ENCODE data around the gene PACRG.

Gene PACRG

GRCh38 chr6:162711376-162711775 lies 16.4 kb upstream of the PACRG start:
- no peak for TF ChIP-seq CTCF (IDR thresholded peaks at IDR 0.05; ENCODE audit: poor library complexity, severe bottlenecking)
- ATAC-seq (ENCODE audit: low read depth): no peak

GRCh38 chr6:162712694-162713093 lies 15.1 kb upstream of the PACRG start:
- H3K4me3 ChIP-seq (ENCODE audit: severe bottlenecking): no peak overlapping the region
- DNase-seq (ENCODE audit: low spot score): no peak
- TF ChIP-seq CTCF (IDR thresholded peaks at IDR 0.05; ENCODE audit: poor library complexity, severe bottlenecking): no peak
- no peaks in the 10 kb centered on the region for H3K4me1 ChIP-seq (ENCODE audit: insufficient read depth, poor library complexity, severe bottlenecking)
- no peaks in the 10 kb centered on the region for H3K36me3 ChIP-seq (ENCODE audit: low read depth)
- H3K9me3 ChIP-seq (ENCODE audit: severe bottlenecking): no peaks in the 10 kb centered on the region
- H3K27ac ChIP-seq (ENCODE audit: poor library complexity, severe bottlenecking): no peak overlapping the region
- ATAC-seq (ENCODE audit: low read depth): no peak
- no peaks in the 10 kb centered on the region for H3K27me3 ChIP-seq (ENCODE audit: insufficient read depth, poor library complexity, severe bottlenecking)

More at GRCh38 chr6:162711376-162711775, 16.4 kb upstream of the PACRG start:
- Histone ChIP-seq H3K9me3 (ENCODE audit: severe bottlenecking) (no peaks in the 10 kb centered on the region), H3K27me3 (ENCODE audit: insufficient read depth, poor library complexity, severe bottlenecking) (no peaks in the 10 kb centered on the region), H3K36me3 (ENCODE audit: low read depth) (no peaks in the 10 kb centered on the region), H3K27ac (ENCODE audit: poor library complexity, severe bottlenecking) (no peak overlapping the region), H3K4me1 (ENCODE audit: insufficient read depth, poor library complexity, severe bottlenecking) (no peaks in the 10 kb centered on the region), H3K4me3 (ENCODE audit: severe bottlenecking) (no peak overlapping the region)
- DNase-seq (ENCODE audit: low spot score): no peak

GRCh38 chr6:162713974-162714780 lies 13.6 kb upstream of the PACRG start:
- TF ChIP-seq CTCF (IDR thresholded peaks at IDR 0.05; ENCODE audit: poor library complexity, severe bottlenecking): no peak
- H3K36me3 ChIP-seq (ENCODE audit: low read depth): no peaks in the 10 kb centered on the region
- H3K27ac ChIP-seq (ENCODE audit: poor library complexity, severe bottlenecking): no peak overlapping the region
- ATAC-seq (ENCODE audit: low read depth) (no peak), DNase-seq (ENCODE audit: low spot score) (no peak)
- H3K27me3 ChIP-seq (ENCODE audit: insufficient read depth, poor library complexity, severe bottlenecking): no peaks in the 10 kb centered on the region
- H3K4me3 ChIP-seq (ENCODE audit: severe bottlenecking): no peak overlapping the region
- H3K4me1 ChIP-seq (ENCODE audit: insufficient read depth, poor library complexity, severe bottlenecking): no peaks in the 10 kb centered on the region
- H3K9me3 ChIP-seq (ENCODE audit: severe bottlenecking): no peaks in the 10 kb centered on the region

GRCh38 chr6:162715601-162716000 lies 12.2 kb upstream of the PACRG start:
- DNase-seq (ENCODE audit: low spot score) (no peak), ATAC-seq (ENCODE audit: low read depth) (no peak)
- Histone ChIP-seq H3K4me3 (ENCODE audit: severe bottlenecking) (no peak overlapping the region), H3K36me3 (ENCODE audit: low read depth) (no peaks in the 10 kb centered on the region), H3K4me1 (ENCODE audit: insufficient read depth, poor library complexity, severe bottlenecking) (no peaks in the 10 kb centered on the region), H3K27me3 (ENCODE audit: insufficient read depth, poor library complexity, severe bottlenecking) (no peaks in the 10 kb centered on the region), H3K9me3 (ENCODE audit: severe bottlenecking) (no peaks in the 10 kb centered on the region), H3K27ac (ENCODE audit: poor library complexity, severe bottlenecking) (no peak overlapping the region)
- no peak for TF ChIP-seq CTCF (IDR thresholded peaks at IDR 0.05; ENCODE audit: poor library complexity, severe bottlenecking)

GRCh38 chr6:162719528-162719927 lies 8.2 kb upstream of the PACRG start:
- H3K27ac ChIP-seq (ENCODE audit: poor library complexity, severe bottlenecking): no peak overlapping the region
- H3K9me3 ChIP-seq (ENCODE audit: severe bottlenecking): no peaks in the 10 kb centered on the region
- no peaks in the 10 kb centered on the region for H3K27me3 ChIP-seq (ENCODE audit: insufficient read depth, poor library complexity, severe bottlenecking)
- H3K36me3 ChIP-seq (ENCODE audit: low read depth): no peaks in the 10 kb centered on the region
- no peaks in the 10 kb centered on the region for H3K4me1 ChIP-seq (ENCODE audit: insufficient read depth, poor library complexity, severe bottlenecking)
- DNase-seq (ENCODE audit: low spot score): no peak
- H3K4me3 ChIP-seq (ENCODE audit: severe bottlenecking): no peak overlapping the region
- ATAC-seq (ENCODE audit: low read depth): no peak
- TF ChIP-seq CTCF (IDR thresholded peaks at IDR 0.05; ENCODE audit: poor library complexity, severe bottlenecking): no peak
